Suprapubic skin (tissue), 4 donors: ENCODE measurements around the gene PCID2.

ENCODE experiments used
- CTCF ChIP-seq, 2 donors: fragments of 200-600 bp in 1 of 2; fragments of 450-650 bp in 1 of 2; sonication (generic) in 1 of 2; IDR thresholded peaks; one replicate each; pipeline ENCODE4 v1.5.1; 2016 to 2019; ENCODE audit warnings: antibody characterized with exemption in 2 of 2, mild to moderate bottlenecking in 1 of 2, moderate library complexity in 1 of 2
- EP300 ChIP-seq: sonication (generic); formaldehyde crosslinking; IDR thresholded peaks from one replicate; pipeline ENCODE4 v1.6.1; 2017; ENCODE audit warnings: antibody characterized with exemption
- POLR2A ChIP-seq, 2 donors: fragments of 450-650 bp; IDR thresholded peaks; one replicate each; pipeline ENCODE4 v1.6.1; 2017; ENCODE audit warnings: antibody characterized with exemption in 2 of 2, mild to moderate bottlenecking in 2 of 2, moderate library complexity in 2 of 2
- POLR2AphosphoS5 ChIP-seq, 3 donors: sonication (generic); formaldehyde crosslinking; IDR thresholded peaks; one replicate each; pipeline ENCODE4 v1.6.1; 2017; ENCODE audit warnings: antibody characterized with exemption in 3 of 3

GRCh38 chr13:113155201-113155600 is 53.3 kb downstream of the PCID2 start:
- TF ChIP-seq CTCF (IDR thresholded peaks at IDR 0.05) (no peak), POLR2A (IDR thresholded peaks at IDR 0.05) (no peak), POLR2AphosphoS5 (IDR thresholded peaks at IDR 0.05) (no peak), EP300 (no peak)
